Measurements from ENCODE around the gene FSTL4. TPM values are rescaled to one million over a fixed set of nuclear protein-coding genes. Genes with fewer than 3 reads are reported as not detected.

The FSTL4 gene
- total RNA-seq, 1 donor from 2014 or later: not detected

GRCh38 chr5:133251296-133252132 is 360.8 kb downstream of the FSTL4 start:
- intact Hi-C loops (cut with DNase I): no loop called here
- DNase-seq (ENCODE audit: low spot score): no peak

GRCh38 chr5:133250527-133250926 is 361.8 kb downstream of the FSTL4 start:
- intact Hi-C loops (cut with DNase I): no loop called here

GRCh38 chr5:133249593-133249992 is 362.7 kb downstream of the FSTL4 start:
- intact Hi-C loops (cut with DNase I): loop anchor here (2.0 kb wide), 1 partner anchor 139 kb away; no protein-coding TSS in a partner anchor
- no peak for DNase-seq (ENCODE audit: low spot score)

More at GRCh38 chr5:133250527-133250926, 361.8 kb downstream of the FSTL4 start:
- no peak for DNase-seq (ENCODE audit: low spot score)

GRCh38 chr5:133247881-133248624 is 364.3 kb downstream of the FSTL4 start:
- peak; percentile 82 for DNase-seq (ENCODE audit: low spot score)
- intact Hi-C loops (cut with DNase I): loop anchor here (2.0 kb wide), 1 partner anchor 137 kb away; no protein-coding TSS in a partner anchor

- DNase-seq (ENCODE audit: low spot score): no peak
- intact Hi-C loops (cut with DNase I): no loop called here
Observed at GRCh38 chr5:133247151-133247709, 365.1 kb downstream of the FSTL4 start.

- intact Hi-C loops (cut with DNase I): no loop called here
- no peak for DNase-seq (ENCODE audit: low spot score)
Observed at GRCh38 chr5:133246376-133247150, 365.8 kb downstream of the FSTL4 start.

GRCh38 chr5:133246053-133246370 is 366.3 kb downstream of the FSTL4 start:
- no peak for DNase-seq (ENCODE audit: low spot score)
- intact Hi-C loops (cut with DNase I): no loop called here

- no peak for DNase-seq (ENCODE audit: low spot score)
- intact Hi-C loops (cut with DNase I): no loop called here
Observed at GRCh38 chr5:133245191-133246052, 366.9 kb downstream of the FSTL4 start.

GRCh38 chr5:133244242-133244641 is 368.1 kb downstream of the FSTL4 start:
- no peak for DNase-seq (ENCODE audit: low spot score)
- intact Hi-C loops (cut with DNase I): no loop called here

- DNase-seq (ENCODE audit: low spot score): no peak
- intact Hi-C loops (cut with DNase I): no loop called here
Observed at GRCh38 chr5:133243196-133243595, 369.1 kb downstream of the FSTL4 start.

GRCh38 chr5:133242221-133242835 is 370.0 kb downstream of the FSTL4 start:
- no peak for DNase-seq (ENCODE audit: low spot score)
- intact Hi-C loops (cut with DNase I): no loop called here

GRCh38 chr5:133241179-133242092 is 370.9 kb downstream of the FSTL4 start:
- intact Hi-C loops (cut with DNase I): no loop called here
- DNase-seq (ENCODE audit: low spot score): no peak

- no peak for DNase-seq (ENCODE audit: low spot score)
Observed at GRCh38 chr5:133240425-133241091, 371.8 kb downstream of the FSTL4 start.

GRCh38 chr5:133238426-133239205 is 373.7 kb downstream of the FSTL4 start:
- peak; percentile 57 for DNase-seq (ENCODE audit: low spot score)
- intact Hi-C loops (cut with DNase I): no loop called here

More at GRCh38 chr5:133240425-133241091, 371.8 kb downstream of the FSTL4 start:
- intact Hi-C loops (cut with DNase I): no loop called here

- DNase-seq (ENCODE audit: low spot score): no peak
- intact Hi-C loops (cut with DNase I): no loop called here
Observed at GRCh38 chr5:133236976-133237375, 375.4 kb downstream of the FSTL4 start.

- DNase-seq (ENCODE audit: low spot score): no peak
- intact Hi-C loops (cut with DNase I): no loop called here
Observed at GRCh38 chr5:133236541-133236951, 375.8 kb downstream of the FSTL4 start.

Data from cardiac septum (tissue), 1 donor.